CD4-positive, alpha-beta T cell treated with Interleukin-4 for 1 hour (primary cell): ENCODE results near the gene ARSG.
A peak's percentile ranks its signal among the peaks of the same experiment; 100 is the strongest.

Experiments
- DNase-seq, 2 donors: peaks; one replicate each; pipeline ENCODE4 v3.0.0-alpha.2; 2020 to 2022

ARSG gene

DNA sequence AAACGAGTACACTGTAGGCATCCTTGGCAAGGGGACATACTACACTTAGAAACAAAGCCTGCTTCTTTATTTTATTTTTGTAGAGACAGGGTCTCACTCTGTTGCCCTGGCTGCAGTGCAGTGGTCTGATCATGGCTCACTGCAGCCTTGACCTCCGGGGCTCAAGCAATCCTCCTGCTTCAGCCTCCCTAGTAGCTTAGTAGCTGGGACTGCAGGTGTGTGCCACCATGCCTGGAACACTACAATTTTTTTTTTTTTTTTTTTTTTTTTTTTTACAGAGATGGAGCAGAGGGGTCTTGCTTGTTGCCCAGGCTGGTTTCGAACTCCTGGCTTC lies 87.8 kb downstream of the ARSG start:
- no peak for DNase-seq

DNA sequence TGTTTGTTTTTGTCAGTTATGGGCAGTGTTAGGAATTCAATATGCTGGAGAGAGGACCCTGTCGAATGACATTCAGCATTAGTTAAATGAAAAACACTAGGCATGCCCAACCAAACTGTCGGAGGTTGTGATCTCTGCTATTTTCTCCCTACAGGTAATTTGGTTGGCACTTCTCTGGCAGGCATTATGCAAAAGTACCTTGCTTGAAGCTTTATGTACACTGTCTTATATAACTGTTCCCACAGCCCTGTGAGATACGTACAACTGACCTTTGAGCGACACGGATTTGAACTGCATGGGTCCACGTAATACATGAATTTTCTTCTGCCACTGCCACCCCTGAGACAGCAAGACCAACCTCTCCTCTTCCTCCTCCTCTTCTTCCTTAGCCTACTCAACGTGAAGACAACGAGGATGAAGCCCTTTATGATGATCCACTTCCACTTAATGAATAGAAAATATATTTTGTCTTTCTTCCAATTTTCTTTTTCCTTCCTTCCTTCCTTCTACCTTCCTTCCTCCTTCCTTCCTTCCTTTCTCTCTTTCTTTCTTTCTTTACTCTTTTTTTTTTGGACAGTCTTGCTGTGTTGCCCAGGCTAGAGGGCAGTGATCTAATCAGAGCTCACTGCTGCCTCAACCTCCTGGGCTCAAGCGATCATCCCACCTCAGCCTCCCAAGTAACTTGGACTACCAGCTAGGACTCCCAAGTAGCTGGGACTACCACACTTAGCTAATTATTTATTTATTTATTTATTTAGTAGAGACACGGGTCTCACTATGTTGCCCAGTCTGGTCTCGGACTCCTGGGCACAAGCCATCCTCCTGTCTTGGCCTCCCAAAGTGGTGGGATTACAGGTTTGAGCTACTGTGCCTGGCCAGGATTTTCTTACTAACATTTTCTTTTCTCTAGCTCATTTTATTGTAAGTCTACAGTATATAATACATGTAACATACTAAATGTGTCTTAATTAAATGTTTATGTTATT lies 88.7 kb downstream of the ARSG start:
- DNase-seq: no peak

DNA sequence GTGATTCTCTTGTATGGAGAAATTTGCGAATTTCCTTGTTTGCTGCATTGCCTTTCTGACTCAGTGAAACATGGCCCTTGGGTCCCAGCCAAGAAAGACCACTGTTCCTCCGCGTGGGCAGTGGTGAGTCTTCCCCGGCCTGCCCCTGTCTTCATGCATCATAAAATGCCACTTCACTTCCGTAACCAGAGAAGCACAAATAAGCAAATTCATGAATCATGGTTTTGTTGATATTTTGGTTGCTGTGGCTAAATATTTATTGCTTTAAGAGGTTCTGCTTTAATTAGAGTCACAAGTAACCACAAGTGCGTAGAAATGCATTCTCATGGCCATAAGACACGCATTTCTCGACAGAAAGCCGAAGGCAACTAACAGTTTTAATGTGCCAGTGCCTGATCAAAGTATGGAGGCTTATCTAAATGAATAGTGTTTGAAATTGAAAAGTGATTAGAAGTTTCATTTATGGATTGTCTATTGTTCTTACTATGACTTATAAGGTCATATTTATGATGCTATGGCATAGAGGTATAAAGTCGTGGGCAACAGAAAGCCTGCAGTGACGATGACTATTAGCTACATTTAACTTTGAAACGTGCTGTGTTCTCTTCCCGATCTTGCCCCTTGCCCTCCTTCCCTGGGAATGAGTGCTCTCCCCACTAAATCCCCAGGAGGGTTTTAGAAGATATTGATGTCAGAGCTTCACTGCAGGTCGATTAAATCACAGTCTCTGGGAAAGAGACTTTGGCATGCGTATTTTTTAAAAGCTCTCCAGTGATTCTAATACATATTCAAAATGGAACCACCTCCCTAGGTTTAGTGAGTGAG lies 90.0 kb downstream of the ARSG start:
- peak in 1 of 2 donors; percentile 66 for DNase-seq

DNA sequence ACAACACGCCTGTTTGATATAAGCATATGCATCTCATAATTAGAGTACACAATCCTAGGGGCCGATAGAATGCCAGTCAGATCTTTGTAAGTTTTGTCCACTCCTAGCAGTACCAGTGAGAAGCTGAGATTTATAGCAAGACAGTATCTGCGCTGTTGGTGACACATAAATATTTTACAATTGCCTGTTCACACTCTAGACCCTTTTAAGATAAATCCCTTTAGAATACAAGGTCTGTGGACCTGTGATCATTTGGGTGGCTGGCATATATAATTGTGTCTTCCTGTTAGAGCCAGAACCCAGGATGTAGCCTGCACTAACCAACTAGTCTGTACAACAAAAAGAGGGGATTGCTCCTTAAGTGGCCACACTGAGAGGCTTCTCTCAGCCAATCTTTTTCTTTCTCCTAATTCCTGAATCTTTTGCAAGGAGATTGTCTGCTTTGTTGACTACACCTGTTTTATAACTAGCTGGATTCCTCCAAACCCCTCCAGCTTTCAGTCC lies 91.3 kb downstream of the ARSG start:
- DNase-seq: no peak

DNA sequence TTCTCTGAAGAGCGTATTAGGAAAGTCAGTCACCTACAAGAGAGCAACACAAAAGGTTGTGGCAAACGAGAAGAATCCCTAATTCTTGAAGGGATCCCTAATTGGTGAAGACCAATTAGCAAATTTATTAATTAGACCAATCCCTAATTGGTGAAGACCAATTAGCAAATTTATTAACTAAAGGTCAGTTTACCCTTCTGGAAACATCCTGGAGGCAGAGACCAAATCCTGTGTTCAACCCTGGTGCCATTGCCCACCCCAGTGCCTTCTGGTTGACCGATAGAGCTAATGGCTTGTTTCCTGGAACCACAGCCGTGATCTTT lies 91.8 kb downstream of the ARSG start:
- DNase-seq: no peak

DNA sequence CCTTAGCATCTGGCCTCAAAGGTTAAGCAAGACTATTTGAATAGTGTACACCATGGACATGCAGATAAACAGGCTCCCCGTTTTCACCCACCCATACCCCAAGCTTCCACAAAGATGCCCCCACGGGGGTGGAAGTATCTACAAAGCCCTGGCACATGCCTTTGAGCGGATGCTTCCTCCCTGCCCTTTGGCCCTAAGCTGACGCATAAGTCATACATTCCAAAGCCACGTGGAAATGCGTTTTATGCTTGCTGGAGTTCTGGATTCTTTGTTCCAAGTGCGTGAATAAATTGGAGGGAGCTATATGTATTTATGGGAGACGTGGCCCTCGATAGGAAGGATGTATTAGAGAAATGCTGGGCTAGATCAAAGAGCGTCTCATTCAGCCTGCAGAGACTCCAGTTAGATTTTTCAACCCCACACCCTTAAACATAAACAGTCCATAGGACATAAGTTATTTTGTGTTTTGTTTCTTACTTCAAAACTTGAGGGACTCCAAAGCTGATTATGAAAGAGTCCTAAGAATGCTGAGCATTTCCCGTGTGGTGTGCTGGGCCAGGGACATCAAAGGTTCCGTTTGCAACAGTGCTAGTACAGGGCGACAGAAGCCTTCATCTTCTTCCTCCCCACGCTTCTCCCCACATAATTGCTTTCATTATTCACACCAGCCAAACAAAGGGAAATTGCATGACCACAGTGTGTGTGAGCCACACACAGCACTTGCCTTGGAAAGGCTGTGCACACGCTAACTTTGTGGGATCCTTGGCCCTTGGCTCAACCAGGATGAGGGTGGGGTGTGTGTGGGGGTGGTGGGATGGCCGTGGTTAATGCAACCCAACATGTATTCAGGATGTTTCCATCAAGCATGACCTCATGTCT lies 92.4 kb downstream of the ARSG start:
- peak in 1 of 2 donors; percentile 34 for DNase-seq

DNA sequence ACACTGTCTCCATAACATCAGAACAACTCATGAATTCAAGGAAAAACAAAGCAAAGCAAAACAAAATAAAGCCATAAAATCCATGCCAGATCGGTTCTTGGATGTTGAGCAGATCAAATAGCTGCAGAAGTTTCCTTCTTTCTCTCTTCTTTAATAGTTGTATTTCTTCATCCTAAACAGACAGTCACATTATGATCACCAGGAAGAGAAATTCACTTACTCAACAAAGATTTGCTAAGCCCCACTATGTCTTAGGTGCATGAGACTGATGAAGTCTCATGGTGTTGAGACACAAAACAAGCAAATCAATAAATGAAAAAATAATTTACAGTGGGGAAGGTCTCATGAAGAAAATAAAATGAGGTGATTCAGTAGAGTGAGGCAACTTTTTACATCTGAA lies 93.2 kb downstream of the ARSG start:
- no peak for DNase-seq

- no peak for DNase-seq
Observed at GRCh38 chr17:68384941-68385340, 93.6 kb downstream of the ARSG start.

GRCh38 chr17:68385490-68386215 lies 94.4 kb downstream of the ARSG start:
- no peak for DNase-seq

- DNase-seq: no peak
Observed at GRCh38 chr17:68387435-68388218, 96.3 kb downstream of the ARSG start.

GRCh38 chr17:68389041-68389440 lies 97.7 kb downstream of the ARSG start:
- no peak for DNase-seq

DNA sequence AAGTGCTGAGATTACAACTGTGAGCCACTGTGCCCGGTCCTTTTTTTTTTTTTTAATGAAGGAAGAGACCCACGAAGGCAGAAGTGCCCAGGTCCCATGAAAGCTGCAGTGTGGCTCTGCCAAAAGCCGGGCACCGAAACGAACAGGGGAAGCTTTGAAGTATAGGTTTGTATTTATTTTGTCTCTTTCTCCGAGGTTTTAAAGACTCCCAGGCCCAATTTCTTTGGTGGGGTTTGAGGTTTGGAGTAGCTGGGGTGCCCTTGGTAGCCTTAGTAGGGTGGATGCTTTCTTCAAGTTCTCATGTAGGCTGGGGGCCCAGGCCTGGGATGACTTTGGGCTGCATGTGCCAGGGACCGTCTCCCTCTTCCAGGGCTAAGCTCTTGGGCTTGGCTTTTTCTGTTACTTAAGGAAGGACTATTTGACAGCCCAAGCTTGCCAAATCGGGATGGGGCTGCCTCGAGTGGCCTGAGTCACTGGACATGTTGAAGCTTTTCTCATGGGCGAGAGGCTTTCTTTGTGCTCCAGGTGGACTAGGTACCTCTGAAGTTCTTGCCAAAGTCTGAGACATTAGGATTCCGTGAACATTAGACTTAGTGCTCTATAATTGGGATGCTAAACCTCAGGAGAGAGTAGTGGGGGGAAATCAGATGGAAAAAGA lies 99.7 kb downstream of the ARSG start:
- DNase-seq: no peak

- DNase-seq: no peak
Observed at GRCh38 chr17:68391561-68392268, 100.4 kb downstream of the ARSG start.

DNA sequence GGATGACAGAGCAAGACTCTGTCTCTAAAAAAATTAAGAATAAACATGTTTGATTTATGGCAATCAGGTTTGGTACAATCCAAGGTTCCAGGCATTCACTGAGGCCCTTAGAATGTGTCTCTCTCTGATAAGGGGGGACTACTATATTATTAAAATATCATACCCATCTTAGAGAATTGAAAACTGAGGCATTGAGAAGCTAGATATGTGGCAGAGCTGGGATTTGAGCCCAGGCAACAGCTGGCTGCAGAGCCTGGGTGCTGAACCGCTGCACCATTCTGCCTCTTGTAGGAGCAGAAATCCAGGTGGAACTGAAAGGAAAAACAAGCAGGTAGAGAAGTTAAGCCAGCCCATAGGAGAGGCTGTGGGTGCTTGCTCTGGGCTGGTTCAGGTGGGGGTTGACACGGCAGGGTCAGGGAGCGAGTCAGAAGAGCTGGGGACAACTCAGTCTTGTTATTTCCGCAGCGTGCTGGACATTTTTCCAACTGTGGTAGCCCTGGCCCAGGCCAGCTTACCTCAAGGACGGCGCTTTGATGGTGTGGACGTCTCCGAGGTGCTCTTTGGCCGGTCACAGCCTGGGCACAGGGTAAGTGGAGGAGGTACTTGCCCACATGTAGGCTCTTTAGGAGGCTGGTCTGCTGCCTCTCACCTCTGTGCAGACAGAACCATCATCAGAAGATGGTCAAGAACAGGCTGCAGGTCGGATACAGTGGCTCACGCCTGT lies 103.5 kb downstream of the ARSG start:
- DNase-seq: no peak

DNA sequence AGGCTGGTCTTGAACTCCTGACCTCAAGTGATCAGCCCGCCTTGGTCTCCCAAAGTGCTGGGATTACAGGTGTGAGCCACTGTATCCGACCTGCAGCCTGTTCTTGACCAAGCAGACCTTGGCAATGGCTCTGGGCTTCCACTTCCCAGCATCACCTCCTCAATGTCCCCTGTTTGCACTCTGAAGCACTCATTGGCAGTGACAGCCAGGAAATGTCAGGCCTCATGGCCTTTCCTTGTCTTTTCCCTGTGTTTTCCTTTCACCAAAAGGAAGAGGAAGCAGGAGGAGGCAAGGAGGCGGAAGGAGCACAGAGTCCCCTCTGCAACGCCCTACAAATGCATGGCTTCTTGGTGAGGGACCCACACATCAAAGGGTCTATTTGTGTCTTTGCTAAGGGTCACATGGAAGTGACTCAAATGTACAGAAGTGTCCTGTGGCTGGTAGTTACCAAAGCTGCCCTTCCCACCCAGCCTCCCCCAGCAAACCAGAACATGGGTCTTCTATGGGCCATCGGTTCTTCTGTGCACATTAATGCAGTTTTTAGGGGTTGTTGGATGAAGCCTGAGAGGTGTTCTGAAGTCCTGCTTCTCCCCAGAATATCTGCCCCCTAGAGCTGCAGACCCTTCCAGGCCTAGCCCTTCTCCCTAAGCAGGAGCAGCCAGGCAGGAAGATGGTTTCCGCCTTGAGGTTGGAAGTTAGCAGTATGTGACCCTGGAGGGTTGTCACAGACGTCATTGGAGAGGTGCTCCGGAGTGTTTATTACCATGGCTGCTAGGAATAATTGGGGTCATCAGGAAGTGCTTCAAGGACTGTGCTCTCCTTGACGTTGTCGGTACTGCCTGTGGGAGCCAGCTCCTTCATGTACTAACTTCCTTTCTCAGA lies 105.2 kb downstream of the ARSG start:
- no peak for DNase-seq

GRCh38 chr17:68397108-68397536 lies 105.8 kb downstream of the ARSG start:
- no peak for DNase-seq

DNA sequence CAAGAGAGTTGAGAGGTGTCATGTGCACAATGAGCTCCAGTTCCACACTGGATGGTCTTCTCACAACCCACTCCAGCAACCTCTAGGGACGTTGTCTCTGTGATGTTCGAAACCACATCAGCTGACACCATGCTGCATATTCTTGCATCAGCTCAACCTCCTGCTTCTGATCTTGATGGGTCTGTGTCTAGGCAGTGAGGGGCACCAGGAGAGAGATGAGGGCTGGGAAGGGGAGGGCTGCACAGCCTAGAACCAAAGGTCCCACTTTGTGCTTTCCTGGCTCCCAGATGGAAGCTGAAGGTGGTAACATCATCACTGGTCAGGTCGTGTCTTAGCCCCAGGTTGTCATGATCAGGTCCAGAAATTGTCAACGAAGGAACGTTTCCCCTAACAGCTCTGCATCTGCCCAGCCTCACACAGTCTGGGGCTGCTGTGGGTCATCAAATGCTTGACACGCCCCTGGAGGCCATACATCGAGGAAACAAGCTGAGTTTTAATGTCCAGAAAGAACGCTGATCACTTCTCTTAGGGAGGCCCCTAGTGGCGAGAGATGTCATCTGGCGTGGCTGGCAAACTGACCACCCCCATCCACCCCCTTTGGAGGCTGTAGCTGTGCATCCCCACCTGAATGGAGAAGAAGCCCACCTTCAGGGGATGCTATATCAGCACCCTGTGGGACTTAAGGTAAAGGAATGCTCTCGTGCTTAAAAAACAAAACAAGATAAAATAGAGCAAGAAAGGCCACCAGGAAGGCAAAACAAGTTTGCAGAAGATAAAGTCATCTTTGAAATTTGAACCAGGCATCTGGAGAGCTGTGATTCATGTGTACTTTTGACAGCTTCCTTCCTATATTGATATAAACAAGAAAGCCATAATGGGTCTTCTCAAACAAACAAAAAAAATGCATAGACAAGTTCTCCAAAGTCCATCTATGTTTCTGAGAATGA lies 107.7 kb downstream of the ARSG start:
- DNase-seq: peak; percentile 49 to 62
